ENCODE data around the gene RPAIN.

RPAIN gene

GRCh38 chr17:5473906-5474305 lies 53.9 kb downstream of the RPAIN start:
- DNase-seq (ENCODE audit: low read depth): no peak
- no peak overlapping the region for H3K4me3 ChIP-seq (ENCODE audit: low read depth, low read length)

GRCh38 chr17:5478992-5479391 lies 59.0 kb downstream of the RPAIN start:
- H3K4me3 ChIP-seq (ENCODE audit: low read depth, low read length): no peak overlapping the region
- no peak for DNase-seq (ENCODE audit: low read depth)

GRCh38 chr17:5480962-5481361 lies 61.0 kb downstream of the RPAIN start:
- DNase-seq (ENCODE audit: low read depth): no peak
- no peak overlapping the region for H3K4me3 ChIP-seq (ENCODE audit: low read depth, low read length)

DNA sequence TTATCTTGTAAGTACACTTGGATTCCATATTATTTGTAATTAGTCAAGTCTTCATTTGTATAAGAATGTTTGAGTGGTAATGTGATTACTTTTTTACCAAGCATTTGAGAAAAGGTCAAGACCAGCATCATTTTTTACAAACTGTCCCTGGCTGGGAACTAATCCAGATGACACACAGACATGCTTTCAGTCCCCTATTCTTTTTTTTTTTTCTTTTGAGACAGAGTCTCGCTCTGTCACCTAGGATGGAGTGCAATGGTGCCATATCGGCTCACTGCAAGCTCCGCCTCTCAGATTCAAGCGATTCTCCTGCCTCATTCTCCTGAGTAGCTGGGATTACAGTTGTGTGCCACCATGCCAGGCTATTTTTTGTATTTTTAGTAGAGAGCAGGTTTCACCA lies 61.5 kb downstream of the RPAIN start:
- no peak for DNase-seq (ENCODE audit: low read depth)
- no peak overlapping the region for H3K4me3 ChIP-seq (ENCODE audit: low read depth, low read length)

Measured in skeletal muscle cell (primary cell).